ENCODE results near the gene GALNT10.

The GALNT10 gene

GRCh38 chr5:154342963-154343362, 152.4 kb downstream of the GALNT10 start:
- ChIA-PET CTCF (interaction anchor here (1.0 kb wide), 2 partner anchors 9 to 11 kb away, joined by 4 read pairs; no protein-coding TSS in a partner anchor), POLR2A (no interaction called here)
- no peak for DNase-seq (ENCODE audit: extremely low spot score)
- TF ChIP-seq, protein P1, sequence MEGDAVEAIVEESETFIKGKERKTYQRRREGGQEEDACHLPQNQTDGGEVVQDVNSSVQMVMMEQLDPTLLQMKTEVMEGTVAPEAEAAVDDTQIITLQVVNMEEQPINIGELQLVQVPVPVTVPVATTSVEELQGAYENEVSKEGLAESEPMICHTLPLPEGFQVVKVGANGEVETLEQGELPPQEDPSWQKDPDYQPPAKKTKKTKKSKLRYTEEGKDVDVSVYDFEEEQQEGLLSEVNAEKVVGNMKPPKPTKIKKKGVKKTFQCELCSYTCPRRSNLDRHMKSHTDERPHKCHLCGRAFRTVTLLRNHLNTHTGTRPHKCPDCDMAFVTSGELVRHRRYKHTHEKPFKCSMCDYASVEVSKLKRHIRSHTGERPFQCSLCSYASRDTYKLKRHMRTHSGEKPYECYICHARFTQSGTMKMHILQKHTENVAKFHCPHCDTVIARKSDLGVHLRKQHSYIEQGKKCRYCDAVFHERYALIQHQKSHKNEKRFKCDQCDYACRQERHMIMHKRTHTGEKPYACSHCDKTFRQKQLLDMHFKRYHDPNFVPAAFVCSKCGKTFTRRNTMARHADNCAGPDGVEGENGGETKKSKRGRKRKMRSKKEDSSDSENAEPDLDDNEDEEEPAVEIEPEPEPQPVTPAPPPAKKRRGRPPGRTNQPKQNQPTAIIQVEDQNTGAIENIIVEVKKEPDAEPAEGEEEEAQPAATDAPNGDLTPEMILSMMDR (IDR thresholded peaks at IDR 0.05; ENCODE audit: control extremely low read depth, extremely low read depth, low read depth, missing control alignments) = no peak

- ChIA-PET POLR2A (no interaction called here), CTCF (interaction anchor here (0.6 to 2.0 kb wide), 4 partner anchors 8 to 272 kb away, joined by 3 to 6 read pairs (median 4); no protein-coding TSS in a partner anchor)
- DNase-seq (ENCODE audit: extremely low spot score) = no peak
- TF ChIP-seq, protein P1 (IDR thresholded peaks at IDR 0.05; ENCODE audit: control extremely low read depth, extremely low read depth, low read depth, missing control alignments) = no peak
These were observed 153.9 kb downstream of the GALNT10 start for GRCh38 chr5:154344461-154344860.

DNA sequence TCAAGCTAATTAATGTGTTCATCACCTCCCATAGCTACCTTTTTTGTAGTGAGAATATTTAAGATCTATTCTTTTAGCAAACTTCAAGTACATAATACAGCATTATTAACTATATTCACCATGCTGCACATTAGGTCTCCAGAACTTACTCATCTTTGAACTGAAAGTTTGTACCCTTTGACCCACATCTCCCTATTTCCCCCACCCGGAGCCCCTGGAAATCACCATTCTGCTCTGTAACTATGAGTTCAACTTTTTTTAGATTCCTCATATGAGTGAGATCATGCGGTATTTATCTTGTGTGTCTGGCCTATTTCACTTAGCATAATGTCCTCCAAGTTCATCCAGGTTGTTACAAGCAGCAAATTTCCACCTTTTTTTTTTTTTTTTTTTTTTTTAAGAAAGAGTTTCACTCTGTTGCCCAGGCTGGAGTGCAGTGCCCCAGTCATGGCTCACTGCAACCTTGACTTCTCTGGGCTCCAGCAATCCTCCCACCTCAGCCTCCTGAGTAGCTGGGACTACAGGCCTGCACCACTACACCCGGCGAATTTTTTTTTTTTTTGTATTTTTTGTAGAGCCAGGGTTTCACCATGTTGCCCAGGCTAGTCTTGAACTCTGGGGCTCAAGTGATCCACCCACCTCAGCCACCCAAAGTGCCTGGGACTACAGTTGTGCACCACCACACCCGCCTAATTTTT, 154.9 kb downstream of the GALNT10 start:
- ChIA-PET CTCF (interaction anchor here (0.6 to 2.0 kb wide), 4 partner anchors 9 to 273 kb away, joined by 3 to 6 read pairs (median 4); no protein-coding TSS in a partner anchor), POLR2A (no interaction called here)
- DNase-seq (ENCODE audit: extremely low spot score) = no peak
- TF ChIP-seq, protein P1 (IDR thresholded peaks at IDR 0.05; ENCODE audit: control extremely low read depth, extremely low read depth, low read depth, missing control alignments) = no peak

- POLR2A ChIA-PET = no interaction called here
- no peak for DNase-seq (ENCODE audit: extremely low spot score)
These were observed 155.9 kb downstream of the GALNT10 start for GRCh38 chr5:154346427-154346826.

GRCh38 chr5:154349626-154350264, 159.2 kb downstream of the GALNT10 start:
- POLR2A ChIA-PET = no interaction called here
- TF ChIP-seq, protein P1 (IDR thresholded peaks at IDR 0.05; ENCODE audit: control extremely low read depth, extremely low read depth, low read depth, missing control alignments) = no peak

More at GRCh38 chr5:154346427-154346826, 155.9 kb downstream of the GALNT10 start:
- TF ChIP-seq, protein P1 (IDR thresholded peaks at IDR 0.05; ENCODE audit: control extremely low read depth, extremely low read depth, low read depth, missing control alignments) = no peak
- CTCF ChIA-PET = interaction anchor here (0.8 to 2.0 kb wide), 4 partner anchors 10 to 59 kb away, joined by 3 to 6 read pairs (median 4); no protein-coding TSS in a partner anchor

DNA sequence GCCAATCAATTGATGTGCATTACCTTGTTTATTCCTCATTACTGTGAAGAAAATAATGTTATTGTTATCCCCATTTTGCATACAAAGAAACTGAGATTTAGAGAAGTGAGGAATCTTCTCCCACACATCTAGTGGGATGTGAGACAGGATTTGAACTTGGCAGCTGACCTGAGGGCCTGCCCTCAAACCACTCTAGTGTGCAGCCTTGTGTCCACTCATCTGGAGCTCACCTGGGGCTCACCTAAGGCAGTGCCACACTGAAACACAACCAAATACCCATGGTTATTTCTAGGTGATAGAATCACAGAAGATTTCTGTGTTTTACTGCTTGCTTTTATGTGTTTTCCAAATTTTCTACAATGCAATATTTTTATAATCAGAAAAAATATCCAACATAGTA, 160.6 kb downstream of the GALNT10 start:
- ChIA-PET POLR2A (no interaction called here), CTCF (interaction anchor here (1.0 kb wide), 1 partner anchor 12 kb away, joined by 3 read pairs; no protein-coding TSS in a partner anchor)
- TF ChIP-seq, protein P1 (IDR thresholded peaks at IDR 0.05; ENCODE audit: control extremely low read depth, extremely low read depth, low read depth, missing control alignments) = no peak
- DNase-seq (ENCODE audit: extremely low spot score) = no peak

More at GRCh38 chr5:154349626-154350264, 159.2 kb downstream of the GALNT10 start:
- CTCF ChIA-PET = interaction anchor here (1.7 kb wide), 1 partner anchor 10 kb away, joined by 6 read pairs; no protein-coding TSS in a partner anchor
- DNase-seq (ENCODE audit: extremely low spot score) = no peak
